ENCODE results near the gene C1orf226.

DNA sequence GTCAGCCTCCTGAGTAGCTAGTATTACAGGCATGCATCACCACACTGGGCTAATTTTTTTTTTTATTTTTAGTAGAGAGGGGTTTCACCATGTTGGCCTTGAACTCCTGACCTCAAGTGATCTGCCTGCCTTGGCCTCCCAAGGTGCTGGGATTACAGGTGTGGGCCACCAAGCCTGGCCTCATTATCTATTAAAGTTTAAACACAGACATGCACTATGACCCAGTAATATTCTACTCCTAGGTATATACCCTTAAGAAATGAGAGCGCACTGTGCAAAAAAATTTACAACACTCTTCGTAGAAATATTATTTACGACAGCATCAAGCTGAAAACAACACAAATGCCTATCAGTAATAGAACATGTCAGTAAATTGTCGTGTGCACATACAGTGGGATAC lies 49.1 kb downstream of the C1orf226 start:
- TF ChIP-seq EZH2 (IDR thresholded peaks at IDR 0.05; ENCODE audit: insufficient read depth, poor library complexity, severe bottlenecking) = no peak
- no peak for TF ChIP-seq EZH2phosphoT487 (IDR thresholded peaks at IDR 0.05; ENCODE audit: insufficient read depth, low read depth)

All from GM23248 (cell line).